Measurements from ENCODE around the gene NAT14.
"Not testable (repeated sequence)": the region's sequence is repeated elsewhere in the genome, so short reads cannot be mapped to it uniquely, and the experiment has no call there.

Gene NAT14

GRCh38 chr19:55503157-55503501, 18.1 kb downstream of the NAT14 start:
- no peak for DNase-seq (ENCODE audit: low spot score)

DNA sequence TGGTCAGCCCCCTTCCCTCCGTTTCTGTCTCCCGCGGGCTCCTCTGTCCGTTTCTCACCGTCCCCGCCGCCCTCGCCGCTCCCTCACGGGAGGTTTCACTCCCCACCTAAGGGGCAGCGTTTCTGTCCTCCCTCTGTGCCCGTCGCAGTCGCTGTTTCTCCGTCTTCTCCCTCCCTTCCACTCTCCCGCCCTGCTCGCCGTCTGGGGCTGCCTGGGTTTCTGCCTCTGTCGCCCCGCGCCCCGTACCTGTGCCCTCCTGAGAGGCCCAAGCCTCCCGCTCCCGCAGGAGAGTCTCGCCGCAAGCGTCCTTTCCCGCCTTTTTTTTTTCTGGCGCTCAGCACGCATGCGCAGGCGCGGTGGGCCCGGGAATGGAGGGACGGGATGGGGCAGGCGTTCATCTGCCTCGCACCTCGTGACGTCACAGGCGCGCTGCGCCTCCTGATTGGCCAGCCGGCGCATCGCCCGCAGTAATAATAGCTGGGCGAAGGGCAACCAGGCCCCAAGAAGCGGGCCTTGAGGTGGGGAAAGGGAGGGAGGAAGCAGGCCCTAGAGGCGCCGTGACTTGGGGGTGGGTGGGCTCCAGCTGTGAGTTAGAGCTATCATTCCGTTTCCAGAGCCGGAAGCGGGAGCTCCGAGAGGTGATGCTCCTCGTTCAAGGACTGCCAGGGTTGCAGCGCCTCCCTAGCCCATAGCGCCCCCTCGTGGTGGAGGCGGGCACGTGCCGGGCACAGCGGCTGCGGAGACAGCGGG, 18.7 kb downstream of the NAT14 start:
- peak; percentile 99 for DNase-seq (ENCODE audit: low spot score)

DNA sequence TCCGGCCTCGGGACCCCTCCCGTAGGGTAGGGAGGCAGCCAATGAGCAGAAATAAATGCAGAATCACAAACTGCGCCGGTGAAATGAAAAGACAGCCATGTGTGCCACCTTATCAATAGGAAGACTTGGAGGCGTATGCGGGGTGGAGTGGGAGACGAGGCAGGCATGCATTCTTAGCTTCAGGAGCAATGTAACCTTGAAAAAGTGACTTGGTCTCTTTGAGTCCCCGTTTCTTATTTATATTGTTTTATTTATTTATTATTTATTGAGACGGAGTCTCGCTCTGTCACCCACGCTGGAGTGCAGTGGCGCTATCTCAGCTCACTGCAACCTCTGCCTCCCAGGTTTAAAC, 19.2 kb downstream of the NAT14 start:
- DNase-seq (ENCODE audit: low spot score), result no peak

DNA sequence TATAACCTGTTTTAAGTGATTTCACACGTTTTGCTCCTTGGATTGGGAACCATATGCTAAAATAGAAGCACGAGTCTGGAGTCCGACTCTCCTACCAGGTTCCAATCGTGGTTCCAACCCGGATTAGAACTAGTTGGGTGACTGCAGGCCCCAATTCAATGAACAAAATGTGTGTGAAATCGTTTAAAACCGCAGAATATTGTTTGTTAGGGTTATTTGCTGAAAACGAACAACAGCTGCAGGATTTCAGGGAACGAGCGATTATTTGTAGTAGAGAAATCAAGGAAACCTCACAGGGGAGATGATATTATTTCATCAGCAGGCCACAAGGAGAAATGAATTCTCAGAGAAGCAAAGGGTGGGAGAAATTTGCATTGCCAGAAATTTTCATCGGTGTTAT, 20.0 kb downstream of the NAT14 start:
- no peak for DNase-seq (ENCODE audit: low spot score)

DNA sequence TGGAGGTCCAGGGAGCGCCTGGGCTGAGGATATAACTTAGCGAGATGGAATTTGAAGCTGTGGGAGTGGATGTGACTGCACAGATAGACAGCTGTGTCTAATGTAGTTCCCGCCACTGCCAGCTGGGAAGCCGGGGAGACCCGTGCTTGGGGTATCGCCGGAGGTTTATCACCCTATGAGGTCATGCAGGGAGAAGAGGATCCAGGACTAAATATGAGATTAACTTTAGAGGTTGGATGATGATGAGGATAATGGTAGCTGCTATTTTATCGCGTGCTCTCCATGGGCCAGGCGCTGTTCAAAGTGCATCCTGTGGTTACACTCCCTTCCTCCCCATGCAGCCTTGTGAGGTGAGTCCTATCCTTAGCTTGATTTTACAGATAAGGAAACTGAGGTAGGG, 23.1 kb downstream of the NAT14 start:
- no peak for DNase-seq (ENCODE audit: low spot score)

- DNase-seq (ENCODE audit: low spot score), result peak; percentile 99
Measured at GRCh38 chr19:55516878-55517620, 32.1 kb downstream of the NAT14 start.

DNA sequence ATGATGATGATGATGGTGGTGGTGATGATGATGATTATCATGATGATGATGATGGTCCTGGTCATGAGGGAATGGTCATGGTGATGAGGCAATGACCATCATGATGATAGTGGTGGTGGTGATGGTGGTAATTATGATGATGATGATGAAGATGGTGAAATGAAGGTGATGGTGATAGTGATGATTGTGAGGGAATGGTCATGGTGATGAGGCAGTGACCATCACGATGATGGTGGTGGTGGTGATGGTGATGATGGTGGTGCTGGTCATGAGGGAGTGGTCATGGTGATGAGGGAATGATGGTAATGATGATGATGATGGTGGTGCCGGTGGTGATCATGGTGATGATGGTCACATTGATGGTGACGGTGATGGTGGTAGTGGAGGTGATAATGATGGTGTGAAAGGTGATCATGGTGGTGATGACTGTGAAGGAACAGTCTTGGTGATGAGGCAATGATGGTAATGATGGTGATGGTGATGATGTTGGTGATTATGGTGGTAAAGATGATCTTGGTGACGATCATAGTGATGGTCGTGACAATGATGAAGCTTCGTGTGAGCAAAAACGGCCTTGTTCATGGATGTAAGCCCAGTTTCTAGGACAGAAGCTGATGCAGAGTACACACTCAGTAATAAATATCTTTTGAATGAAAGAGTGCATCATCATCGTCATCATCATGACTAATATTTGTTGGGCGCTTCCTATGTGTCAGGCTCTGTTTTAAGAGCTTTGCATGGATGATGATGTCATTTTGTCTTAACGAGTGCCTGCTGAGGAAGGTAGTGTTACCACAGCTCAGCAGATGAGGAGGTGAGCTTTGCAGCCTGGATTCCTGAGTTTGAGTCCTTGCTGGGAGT, 34.7 kb downstream of the NAT14 start:
- no peak for DNase-seq (ENCODE audit: low spot score)

- DNase-seq (ENCODE audit: low spot score), result no peak
Measured at GRCh38 chr19:55520691-55521292, 35.8 kb downstream of the NAT14 start.

- DNase-seq (ENCODE audit: low spot score), result peak; percentile 34
Measured at GRCh38 chr19:55525289-55526101, 40.5 kb downstream of the NAT14 start.

DNA sequence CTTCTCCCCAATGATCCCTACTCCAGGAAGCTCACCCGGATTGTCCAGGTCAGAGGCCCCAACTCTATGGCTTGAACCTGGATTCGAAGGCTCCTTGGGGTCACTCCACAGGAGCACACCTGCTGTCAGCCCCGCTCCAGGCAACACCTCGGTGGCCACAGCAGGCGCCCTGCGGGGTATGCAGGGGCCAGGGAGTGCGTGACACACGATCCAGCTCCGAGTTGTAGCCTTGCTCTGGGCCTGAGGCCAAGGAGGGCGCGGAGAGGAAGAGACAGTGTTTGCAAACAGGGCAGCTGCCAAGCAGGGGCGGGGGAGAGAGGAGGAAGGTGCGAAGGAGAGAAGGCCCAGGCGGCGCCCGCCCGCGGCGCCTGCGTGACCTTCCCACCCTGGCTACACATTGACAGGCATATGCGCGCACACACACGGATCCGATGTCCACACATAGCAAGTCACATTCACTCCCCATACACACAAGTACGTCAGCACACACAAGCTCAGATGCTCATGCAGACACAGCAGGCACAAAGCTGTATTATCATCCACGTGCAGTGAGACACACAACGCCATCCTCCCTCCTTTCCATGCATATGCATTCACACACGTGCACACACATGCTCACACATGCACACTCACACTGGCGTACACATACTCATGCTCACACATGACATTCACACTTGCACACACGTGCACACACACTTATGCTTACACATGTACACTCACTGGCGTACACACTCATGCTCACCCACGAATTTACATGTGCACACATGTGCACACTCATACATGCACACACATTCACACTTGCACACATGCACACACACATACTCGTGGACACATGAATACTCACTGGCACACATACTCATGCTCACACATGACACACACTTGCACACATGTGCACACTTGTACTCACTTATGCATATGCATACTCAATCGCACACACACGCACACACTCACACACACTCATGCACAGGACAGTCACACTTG, 41.5 kb downstream of the NAT14 start:
- DNase-seq (ENCODE audit: low spot score), result peak; percentile 64

GRCh38 chr19:55527197-55528029, 42.4 kb downstream of the NAT14 start:
- no peak for DNase-seq (ENCODE audit: low spot score)

GRCh38 chr19:55528030-55528803, 43.2 kb downstream of the NAT14 start:
- peak; percentile 72 for DNase-seq (ENCODE audit: low spot score)

DNA sequence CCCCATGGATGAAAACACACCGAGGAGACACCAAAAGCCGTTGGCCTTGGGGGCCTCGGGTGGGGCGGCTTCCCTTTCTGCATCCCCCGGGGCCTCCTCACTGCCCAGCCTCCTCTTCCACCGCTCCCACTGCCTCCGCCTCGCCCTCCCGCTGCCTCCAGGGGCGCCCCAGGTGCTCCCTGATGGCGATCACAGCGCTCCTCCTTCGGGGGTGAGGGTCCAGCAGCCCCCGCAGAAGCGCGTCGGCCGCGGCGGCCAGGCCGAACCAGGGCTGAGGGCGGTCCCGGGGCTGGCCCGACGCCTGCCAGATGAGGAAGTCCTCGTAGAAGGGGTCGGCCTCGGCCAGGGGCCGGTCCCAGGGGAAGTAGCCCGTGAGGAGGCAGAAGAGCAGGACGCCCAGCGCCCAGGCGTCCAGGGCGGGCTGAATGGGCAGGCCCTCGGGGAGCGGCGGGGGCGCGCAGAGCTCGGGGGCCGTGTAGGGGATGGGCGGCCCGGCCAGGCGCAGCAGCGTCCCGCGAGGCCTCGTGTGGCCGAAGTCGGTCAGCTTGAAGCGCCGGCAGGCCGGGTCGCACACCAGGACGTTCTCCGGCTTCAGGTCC, 44.7 kb downstream of the NAT14 start:
- DNase-seq (ENCODE audit: low spot score), result no peak

DNA sequence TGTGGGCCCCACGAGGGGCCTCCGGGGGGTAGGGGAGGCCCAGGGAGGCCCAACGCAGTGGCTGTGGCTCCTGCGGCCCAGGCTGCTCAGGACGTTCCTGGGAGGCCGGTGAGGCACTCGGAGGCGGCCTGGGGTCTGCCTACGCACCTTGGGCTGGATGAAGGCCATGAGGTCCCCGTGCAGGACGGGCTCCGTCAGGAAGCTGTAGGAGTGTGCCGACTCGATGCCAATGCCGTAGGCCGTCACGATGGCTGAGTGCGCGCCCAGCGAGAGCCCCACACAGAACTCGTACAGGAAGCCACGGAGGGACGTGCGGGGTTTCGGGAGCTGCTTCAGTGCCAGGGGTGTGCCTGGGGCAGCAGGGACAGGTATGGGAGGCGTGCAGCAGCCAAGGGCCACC, 46.0 kb downstream of the NAT14 start:
- no peak for DNase-seq (ENCODE audit: low spot score)

GRCh38 chr19:55534280-55534679, 49.3 kb downstream of the NAT14 start:
- DNase-seq (ENCODE audit: low spot score), result not testable (repeated sequence)

- DNase-seq (ENCODE audit: low spot score), result no peak
Measured at GRCh38 chr19:55535173-55535964, 50.4 kb downstream of the NAT14 start.

DNA sequence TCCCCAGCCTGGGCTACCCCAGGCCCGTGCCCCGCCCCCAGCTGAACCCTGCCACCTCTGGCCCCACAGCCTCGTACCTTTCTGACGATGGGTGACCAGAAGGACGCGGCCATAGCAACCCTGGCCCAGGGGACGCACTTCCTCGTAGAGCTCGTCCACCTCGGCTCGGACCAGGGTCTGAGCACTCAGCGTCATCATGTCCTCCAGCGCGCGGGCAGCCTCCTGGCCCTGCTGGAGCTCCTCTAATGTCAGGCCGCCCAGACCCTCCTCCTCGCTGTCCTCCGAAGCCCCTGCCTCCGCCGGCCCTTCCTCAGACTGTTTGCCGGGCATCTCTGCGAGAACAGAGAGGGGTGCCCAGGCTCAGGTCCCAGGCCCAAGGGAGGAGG, 51.0 kb downstream of the NAT14 start:
- DNase-seq (ENCODE audit: low spot score), result no peak
